GM12878 (cell line): ENCODE data around the gene COMMD10. TPM values are rescaled to one million over a fixed set of nuclear protein-coding genes. Genes with fewer than 3 reads are reported as not detected.
A peak's percentile ranks its signal among the peaks of the same experiment; 100 is the strongest.

Experiments used
- BACH1 ChIP-seq: fragments of 450-650 bp; IDR thresholded peaks from 2 replicates; pipeline ENCODE4 v1.6.1; 2017; ENCODE audit warnings: mild to moderate bottlenecking, borderline replicate concordance
- CHD2 ChIP-seq: IDR thresholded peaks from 2 replicates; pipeline ENCODE4 v1.6.1; 2011; ENCODE audit warnings: low read depth, low read length, improper control_type of control experiment, borderline replicate concordance
- CREM ChIP-seq: IDR thresholded peaks from 2 replicates; pipeline ENCODE4 v1.6.1; 2014; ENCODE audit warnings: antibody characterized with exemption, low read depth
- DPF2 ChIP-seq: fragments of 450-650 bp; IDR thresholded peaks from 2 replicates; pipeline ENCODE4 v1.6.1; 2017; ENCODE audit warnings: mild to moderate bottlenecking
- ETV6 ChIP-seq, 2 experiments: fragments of 450-650 bp in 1 of 2; IDR thresholded peaks in 1 of 2; conservative IDR thresholded peaks in 1 of 2; 2 replicates each; pipeline ENCODE4 v1.6.1; 2014; ENCODE audit warnings: antibody characterized with exemption in 1 of 2, borderline replicate concordance in 1 of 2, low read depth in 1 of 2, mild to moderate bottlenecking in 1 of 2, moderate library complexity in 1 of 2
- EZH2 ChIP-seq: IDR thresholded peaks from 2 replicates; pipeline ENCODE4 v1.6.1; 2012; ENCODE audit warnings: low read depth, mild to moderate bottlenecking, control low read depth, inconsistent platforms, low read length, borderline replicate concordance; ENCODE audit not compliant: control insufficient read depth
- FOXM1 ChIP-seq: IDR thresholded peaks from 2 replicates; pipeline ENCODE4 v1.6.1; 2012; ENCODE audit warnings: low read depth, mild to moderate bottlenecking, inconsistent platforms, low read length, moderate library complexity
- GATAD2B ChIP-seq: fragments of 450-650 bp; conservative IDR thresholded peaks from 2 replicates; pipeline ENCODE4 v1.6.1; 2017; ENCODE audit warnings: low read depth, mild to moderate bottlenecking, moderate library complexity
- KLF5 ChIP-seq: fragments of 450-650 bp; IDR thresholded peaks from 2 replicates; pipeline ENCODE4 v1.6.1; 2014; ENCODE audit warnings: mild to moderate bottlenecking; ENCODE audit not compliant: partially characterized antibody
- MAX ChIP-seq: IDR thresholded peaks from 2 replicates; pipeline ENCODE4 v1.6.1; 2012; ENCODE audit warnings: low read depth, low read length, improper control_type of control experiment
- MEF2B ChIP-seq: fragments of 450-650 bp; IDR thresholded peaks from 2 replicates; pipeline ENCODE4 v1.6.1; 2018; ENCODE audit warnings: mild to moderate bottlenecking, moderate library complexity; ENCODE audit not compliant: partially characterized antibody, poor library complexity, severe bottlenecking
- MXI1 ChIP-seq: fragments of 150-350 bp; IDR thresholded peaks from 2 replicates; pipeline ENCODE4 v1.6.1; 2011; ENCODE audit warnings: low read depth, mild to moderate bottlenecking, inconsistent platforms, low read length, improper control_type of control experiment
- MYC ChIP-seq: IDR thresholded peaks from 2 replicates; pipeline ENCODE4 v1.6.1; 2011; ENCODE audit warnings: mild to moderate bottlenecking, low read length, moderate library complexity, inconsistent platforms; ENCODE audit not compliant: insufficient read depth, insufficient replicate concordance, insufficient read length, severe bottlenecking
- NR2F1 ChIP-seq: fragments of 450-650 bp; conservative IDR thresholded peaks from 2 replicates; pipeline ENCODE4 v1.6.1; 2017; ENCODE audit warnings: mild to moderate bottlenecking
- PAX8 ChIP-seq: fragments of 450-650 bp; IDR thresholded peaks from 2 replicates; pipeline ENCODE4 v1.6.1; 2017; ENCODE audit warnings: mild to moderate bottlenecking, moderate library complexity
- RAD51 ChIP-seq: fragments of 450-650 bp; IDR thresholded peaks from 2 replicates; pipeline ENCODE4 v1.6.1; 2016; ENCODE audit warnings: moderate library complexity, mild to moderate bottlenecking, inconsistent platforms
- SMAD5 ChIP-seq: IDR thresholded peaks from 2 replicates; pipeline ENCODE4 v1.6.1; 2016; ENCODE audit warnings: antibody characterized with exemption, low read depth
- TCF3 ChIP-seq: IDR thresholded peaks from 2 replicates; pipeline ENCODE4 v1.6.1; 2012; ENCODE audit warnings: low read depth, mild to moderate bottlenecking, low read length, borderline replicate concordance; ENCODE audit not compliant: insufficient read depth
- ZNF622 ChIP-seq: fragments of 450-650 bp; IDR thresholded peaks from 2 replicates; pipeline ENCODE4 v1.6.1; 2017; ENCODE audit warnings: mild to moderate bottlenecking, inconsistent platforms
- polyA plus RNA-seq, 11 experiments: library from polyadenylated mRNA; depleted of rRNA in 4 of 11; unstranded in 6 of 11; stranded (reverse) in 5 of 11; fragments of >200 nt; fragmentation: Nextera tagmentation in 4 of 11; fragmentation: Illumina TruSeq in 1 of 11; extraction: Ambion mirVana in 4 of 11; extraction: Trizol in 1 of 11; gene quantifications; 1 replicate in 1 of 11; 2 replicates in 10 of 11; pipeline versions ENCODE4 v1.2.1 to v1.2.3, GENCODE V29; 2011 to 2016; ENCODE audit warnings: inconsistent platforms in 2 of 11, missing spikeins in 2 of 11, low read depth in 1 of 11
- total RNA-seq, 4 experiments: library from RNA; depleted of rRNA in 3 of 4; stranded (reverse); fragments of >200 nt in 3 of 4; fragmentation: Illumina TruSeq in 1 of 4; extraction: Trizol in 1 of 4; gene quantifications; 2 replicates each; pipeline versions ENCODE4 v1.2.1 to v1.2.3, GENCODE V29; 2013 to 2021
- TF ChIP-seq, protein P1 (sequence below): fragments of 450-650 bp; IDR thresholded peaks from 2 replicates; pipeline ENCODE4 v1.6.1; 2018; ENCODE audit warnings: mild to moderate bottlenecking, low read depth, moderate library complexity; ENCODE audit not compliant: partially characterized antibody
- TF ChIP-seq, protein P2 (sequence below): fragments of 450-650 bp; IDR thresholded peaks from 2 replicates; pipeline ENCODE4 v1.6.1; 2016; ENCODE audit warnings: mild to moderate bottlenecking

COMMD10 gene
- total and polyA plus RNA-seq, 10 of the 15 experiments (the other 5 are each of a cell fraction or from before 2014, with no cell fraction given): 19.6 to 98.7 (median 28.0) TPM

GRCh38 chr5:116084871-116085715 lies at the start of gene COMMD10 (continued):
- TF ChIP-seq TCF3 (peak; percentile 85), ZNF622 (no peak), RAD51 (peak; percentile 84), CREM (peak; percentile 77), EZH2 (no peak), MEF2B (no peak), DPF2 (peak; percentile 77), GATAD2B (no peak; the same call in none of the 2 replicates), MYC (peak; percentile 58), MXI1 (peak; percentile 71; the same call in 1 of the 2 replicates), FOXM1 (no peak), KLF5 (peak; percentile 18), NR2F1 (no peak), SMAD5 (peak; percentile 70; the same call in 1 of the 2 replicates), BACH1 (peak; percentile 60), PAX8 (0 out of 2 replicates have a peak, but pooled peaks have one; percentile 68), CHD2 (peak; percentile 26; the same call in 1 of the 2 replicates), MAX (peak; percentile 74; the same call in 1 of the 2 replicates), ETV6 (conservative IDR thresholded peaks at IDR 0.05 in 1 of 2, IDR thresholded peaks at IDR 0.05 in 1 of 2; ENCODE audit: borderline replicate concordance in 1 of 2, low read depth in 1 of 2) (peak in 1 of 2 experiments; percentile 96; a peak in 2 of 4 replicates)
- TF ChIP-seq, protein P1, sequence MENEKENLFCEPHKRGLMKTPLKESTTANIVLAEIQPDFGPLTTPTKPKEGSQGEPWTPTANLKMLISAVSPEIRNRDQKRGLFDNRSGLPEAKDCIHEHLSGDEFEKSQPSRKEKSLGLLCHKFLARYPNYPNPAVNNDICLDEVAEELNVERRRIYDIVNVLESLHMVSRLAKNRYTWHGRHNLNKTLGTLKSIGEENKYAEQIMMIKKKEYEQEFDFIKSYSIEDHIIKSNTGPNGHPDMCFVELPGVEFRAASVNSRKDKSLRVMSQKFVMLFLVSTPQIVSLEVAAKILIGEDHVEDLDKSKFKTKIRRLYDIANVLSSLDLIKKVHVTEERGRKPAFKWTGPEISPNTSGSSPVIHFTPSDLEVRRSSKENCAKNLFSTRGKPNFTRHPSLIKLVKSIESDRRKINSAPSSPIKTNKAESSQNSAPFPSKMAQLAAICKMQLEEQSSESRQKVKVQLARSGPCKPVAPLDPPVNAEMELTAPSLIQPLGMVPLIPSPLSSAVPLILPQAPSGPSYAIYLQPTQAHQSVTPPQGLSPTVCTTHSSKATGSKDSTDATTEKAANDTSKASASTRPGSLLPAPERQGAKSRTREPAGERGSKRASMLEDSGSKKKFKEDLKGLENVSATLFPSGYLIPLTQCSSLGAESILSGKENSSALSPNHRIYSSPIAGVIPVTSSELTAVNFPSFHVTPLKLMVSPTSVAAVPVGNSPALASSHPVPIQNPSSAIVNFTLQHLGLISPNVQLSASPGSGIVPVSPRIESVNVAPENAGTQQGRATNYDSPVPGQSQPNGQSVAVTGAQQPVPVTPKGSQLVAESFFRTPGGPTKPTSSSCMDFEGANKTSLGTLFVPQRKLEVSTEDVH: peak; percentile 29
- TF ChIP-seq, protein P2, sequence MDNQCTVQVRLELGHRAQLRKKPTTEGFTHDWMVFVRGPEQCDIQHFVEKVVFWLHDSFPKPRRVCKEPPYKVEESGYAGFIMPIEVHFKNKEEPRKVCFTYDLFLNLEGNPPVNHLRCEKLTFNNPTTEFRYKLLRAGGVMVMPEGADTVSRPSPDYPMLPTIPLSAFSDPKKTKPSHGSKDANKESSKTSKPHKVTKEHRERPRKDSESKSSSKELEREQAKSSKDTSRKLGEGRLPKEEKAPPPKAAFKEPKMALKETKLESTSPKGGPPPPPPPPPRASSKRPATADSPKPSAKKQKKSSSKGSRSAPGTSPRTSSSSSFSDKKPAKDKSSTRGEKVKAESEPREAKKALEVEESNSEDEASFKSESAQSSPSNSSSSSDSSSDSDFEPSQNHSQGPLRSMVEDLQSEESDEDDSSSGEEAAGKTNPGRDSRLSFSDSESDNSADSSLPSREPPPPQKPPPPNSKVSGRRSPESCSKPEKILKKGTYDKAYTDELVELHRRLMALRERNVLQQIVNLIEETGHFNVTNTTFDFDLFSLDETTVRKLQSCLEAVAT: 0 out of 2 replicates have a peak, but pooled peaks have one; percentile 39
